SK-N-MC (cell line): ENCODE measurements around the gene MAP3K7CL.

Source experiments
- EZH2 ChIP-seq: fragments of 200-600 bp; sonication (generic); IDR thresholded peaks from one replicate; pipeline ENCODE4 v1.6.1; 2017; ENCODE audit warnings: antibody characterized with exemption
- FOXP2 ChIP-seq: optimal IDR thresholded peaks from 2 replicates; pipeline ENCODE3; 2011; ENCODE audit warnings: mild to moderate bottlenecking, moderate library complexity; ENCODE audit not compliant: insufficient read depth; ENCODE audit errors: extremely low read length, control extremely low read depth
- POLR2AphosphoS5 ChIP-seq: IDR thresholded peaks from 2 replicates; pipeline ENCODE4 v1.6.1; 2012; ENCODE audit warnings: mild to moderate bottlenecking, low read depth, low read length, borderline replicate concordance

GRCh38 chr21:29185172-29185571 lies 54.7 kb downstream of the MAP3K7CL start:
- TF ChIP-seq EZH2, result no peak
- TF ChIP-seq POLR2AphosphoS5, result no peak
- no peak for TF ChIP-seq FOXP2
